ENCODE data around the gene MRPL4.

Gene MRPL4

DNA sequence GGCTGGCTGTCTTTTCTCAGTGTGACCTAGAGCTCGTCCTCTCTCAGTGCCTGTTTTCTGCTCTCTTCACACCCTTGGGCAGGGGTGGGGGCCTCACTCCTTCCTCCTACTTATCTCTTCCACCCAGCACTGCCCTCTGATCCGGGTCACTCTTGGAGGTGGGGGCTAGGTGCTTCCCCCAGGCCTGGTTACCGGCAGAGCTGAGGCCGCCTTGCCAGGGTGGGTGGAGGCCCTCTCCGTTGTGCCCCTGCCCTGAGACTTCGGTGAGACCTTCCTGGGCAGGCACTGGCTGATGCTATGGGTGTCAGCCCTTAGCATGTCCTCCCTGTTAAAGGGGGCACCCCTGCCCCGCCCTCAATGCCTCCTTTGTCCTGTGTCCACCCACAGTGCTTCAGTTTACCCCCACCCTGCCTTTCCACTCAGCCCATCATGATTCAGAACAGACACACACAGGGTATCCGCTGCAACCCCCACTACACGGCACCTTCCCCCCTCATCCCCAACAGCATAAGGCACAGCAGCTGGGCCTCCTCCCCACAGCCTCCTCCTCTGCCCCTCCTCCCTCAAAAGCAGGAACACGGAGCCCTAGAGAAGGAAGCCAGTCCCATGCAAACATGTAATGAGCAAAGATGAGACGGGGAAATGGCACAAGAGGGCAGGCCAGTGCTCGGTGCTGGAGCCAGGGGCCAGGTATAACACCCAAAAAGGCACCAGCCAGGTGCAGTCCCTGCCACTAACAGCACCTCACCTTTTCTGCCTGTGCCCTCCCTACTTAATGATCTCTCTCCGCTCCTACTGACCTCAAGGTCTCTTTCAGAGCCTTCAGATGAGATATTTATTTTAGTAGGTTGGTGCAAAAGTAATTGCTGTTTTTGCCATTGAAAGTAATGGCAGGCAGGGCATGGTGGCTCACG lies 47.8 kb downstream of the MRPL4 start:
- H3K4me3 ChIP-seq: no peak overlapping the region
- peaks cover 17% of the 10 kb centered on the region for H4K20me1 ChIP-seq
- peak overlapping the region; percentile 52 for H3K4me2 ChIP-seq
- H3K27me3 ChIP-seq: peaks cover 47% of the 10 kb centered on the region
- TF ChIP-seq Cebpa-rat (IDR thresholded peaks at IDR 0.05): no peak
- no peaks in the 10 kb centered on the region; the same call in 1 of the 2 replicates for H3K9me3 ChIP-seq
- no peaks in the 10 kb centered on the region for H3K36me3 ChIP-seq
- H3K9ac ChIP-seq: no peak overlapping the region
- no peak overlapping the region for H3K27ac ChIP-seq
- peaks cover 37% of the 10 kb centered on the region for H3K4me1 ChIP-seq

DNA sequence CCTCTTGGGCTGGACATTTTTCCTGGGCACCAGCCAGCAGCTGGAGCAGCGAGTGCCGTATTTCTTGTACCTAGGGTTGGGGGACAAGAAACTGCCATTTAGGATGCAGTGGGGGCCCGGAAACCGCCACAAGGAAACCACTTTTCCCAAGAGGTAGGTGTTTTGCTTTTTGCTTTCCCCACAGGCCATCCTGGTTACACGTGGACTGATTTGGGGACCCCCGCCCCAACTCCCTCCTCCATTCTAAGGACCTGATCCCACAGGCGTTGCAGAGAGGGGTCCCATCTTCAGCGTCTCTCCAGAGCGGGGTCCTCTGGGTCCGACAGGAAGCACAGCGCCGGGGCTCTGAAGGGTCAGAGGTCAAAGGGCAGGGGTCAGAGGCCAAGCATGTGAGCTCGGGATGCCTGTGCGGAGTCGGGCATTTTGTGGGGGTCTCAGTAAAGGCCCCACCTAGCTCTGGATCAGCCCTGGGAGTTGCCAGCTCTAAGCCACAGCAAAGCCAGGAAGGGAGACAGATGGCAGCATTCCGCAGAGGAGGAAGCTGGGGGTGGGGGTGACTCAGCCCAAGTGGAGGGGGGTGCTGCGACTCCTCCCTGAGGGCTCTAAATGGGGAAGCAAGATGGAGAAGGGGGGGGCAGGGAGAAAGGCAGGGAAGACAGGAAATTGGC lies 53.3 kb downstream of the MRPL4 start:
- H3K36me3 ChIP-seq: no peaks in the 10 kb centered on the region
- peak overlapping the region; percentile 87 for H3K4me2 ChIP-seq
- no peaks in the 10 kb centered on the region for H3K9me3 ChIP-seq
- peak overlapping the region; percentile 56 for H3K4me3 ChIP-seq
- H3K27ac ChIP-seq: peak overlapping the region; percentile 36
- peaks cover 57% of the 10 kb centered on the region for H3K4me1 ChIP-seq
- H4K20me1 ChIP-seq: peaks cover 14% of the 10 kb centered on the region
- no peak for TF ChIP-seq Cebpa-rat (IDR thresholded peaks at IDR 0.05)
- H3K9ac ChIP-seq: 0 out of 2 replicates have a peak overlapping the region, but pooled peaks have one; percentile 15
- H3K27me3 ChIP-seq: no peaks in the 10 kb centered on the region

DNA sequence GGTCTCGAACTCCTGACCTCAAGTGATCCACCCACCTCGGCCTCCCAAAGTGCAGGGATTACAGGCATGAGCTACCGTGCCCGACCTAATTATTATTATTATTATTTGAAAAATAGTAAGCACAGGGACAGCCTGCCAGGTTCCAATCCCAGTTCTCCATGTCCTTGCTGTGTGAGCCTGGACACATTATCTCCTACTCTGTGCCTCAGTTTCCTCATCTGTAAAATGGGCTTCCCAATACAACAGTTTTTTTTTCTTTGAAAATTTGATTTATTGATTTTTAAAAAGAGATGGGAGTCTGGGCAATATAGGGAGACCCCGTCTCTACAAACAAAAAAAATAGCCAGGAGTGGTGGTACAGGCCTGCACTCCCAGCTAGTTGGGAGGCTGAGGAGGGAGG lies 54.3 kb downstream of the MRPL4 start:
- Histone ChIP-seq H3K4me3 (no peak overlapping the region), H3K36me3 (no peaks in the 10 kb centered on the region), H4K20me1 (peaks cover 14% of the 10 kb centered on the region), H3K27me3 (no peaks in the 10 kb centered on the region), H3K4me2 (peak overlapping the region; percentile 87), H3K9ac (no peak overlapping the region), H3K4me1 (peaks cover 56% of the 10 kb centered on the region), H3K9me3 (no peaks in the 10 kb centered on the region), H3K27ac (no peak overlapping the region)
- no peak for TF ChIP-seq Cebpa-rat (IDR thresholded peaks at IDR 0.05)

DNA sequence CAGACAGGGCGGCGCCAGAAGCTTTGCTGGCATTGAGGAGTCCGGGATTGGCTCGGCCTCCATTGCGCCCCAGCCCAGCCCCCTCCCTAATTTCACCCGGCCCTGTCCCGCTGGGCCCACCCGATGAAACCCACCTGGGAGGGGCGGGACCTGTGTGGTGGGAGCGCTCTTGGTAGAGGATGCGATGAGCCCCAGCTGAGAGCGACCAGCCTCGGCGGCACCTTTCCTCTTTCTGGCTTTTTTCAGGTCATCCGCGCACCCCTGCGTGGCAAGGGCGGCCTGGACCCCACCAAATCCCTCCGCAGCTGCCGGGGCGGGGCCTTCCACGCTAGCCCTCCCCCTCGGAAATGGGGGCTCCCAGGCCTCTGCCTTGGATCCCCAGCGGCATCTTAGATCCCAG lies 57.4 kb downstream of the MRPL4 start, which contains the start of gene ZGLP1:
ZGLP1 (minus strand) TSS at position 393 of the 400 bp plus-strand sequence.
- no peak for TF ChIP-seq Cebpa-rat (IDR thresholded peaks at IDR 0.05)
- peak within 1 kb of the TSS; percentile 89 for H3K4me2 ChIP-seq
- peak within 1 kb of the TSS; percentile 0; the same call in 1 of the 2 replicates for H3K27ac ChIP-seq
- H3K27me3 ChIP-seq: no peaks in the 10 kb centered on the region
- H3K36me3 ChIP-seq: no peaks in the 10 kb centered on the region
- peaks cover 13% of the 10 kb centered on the region for H4K20me1 ChIP-seq
- H3K4me1 ChIP-seq: peaks cover 53% of the 10 kb centered on the region
- 0 out of 2 replicates have a peak within 1 kb of the TSS, but pooled peaks have one; percentile 31 for H3K4me3 ChIP-seq
- H3K9ac ChIP-seq: peak within 1 kb of the TSS; percentile 38; the same call in 1 of the 2 replicates
- no peaks in the 10 kb centered on the region for H3K9me3 ChIP-seq

Measured in BLaER1 (cell line).